Tibial artery (tissue), 4 donors: ENCODE results near the gene CELSR3.

ENCODE experiments used
- DNase-seq, 2 donors: peaks; one replicate each; pipeline ENCODE4 v3.0.0-alpha.2; 2019
- H3K27ac ChIP-seq, 2 donors: fragments of 200-600 bp; sonication (generic) in 1 of 2; 1 replicate in 1 of 2; 2 replicates in 1 of 2; pipeline ENCODE4 v1.5.1; 2018 to 2019; ENCODE audit warnings: mild to moderate bottlenecking in 1 of 2
- H3K27me3 ChIP-seq, 2 donors: fragments of 200-600 bp; sonication (generic) in 1 of 2; one replicate each; pipeline versions ENCODE4 v1.5.1 to v1.6.0; 2016 to 2019
- H3K36me3 ChIP-seq, 3 donors: fragments of 200-600 bp; sonication (generic) in 2 of 3; one replicate each; pipeline ENCODE4 v1.5.1; 2016 to 2019; ENCODE audit warnings: mild to moderate bottlenecking in 2 of 3
- H3K4me1 ChIP-seq, 4 donors: fragments of 200-600 bp; sonication (generic) in 2 of 4; 1 replicate in 3 of 4; 2 replicates in 1 of 4; pipeline ENCODE4 v1.5.1; 2016 to 2019
- H3K4me3 ChIP-seq, 2 donors: fragments of 200-600 bp; sonication (generic) in 1 of 2; 1 replicate in 1 of 2; 2 replicates in 1 of 2; pipeline ENCODE4 v1.5.1; 2018 to 2019; ENCODE audit warnings: mild to moderate bottlenecking in 2 of 2
- H3K9me3 ChIP-seq, 3 donors: fragments of 200-600 bp; sonication (generic) in 1 of 3; one replicate each; pipeline ENCODE4 v1.5.1; 2016 to 2019
- intact Hi-C: fragments of 100-400 bp; cut with DNase I; formaldehyde crosslinking; loops from one replicate; pipeline ENCODE4 v1.15.0; 2023; ENCODE audit warnings: low total_unique reads
- TF ChIP-seq, protein P1 (sequence below), 2 experiments: fragments of 200-600 bp in 1 of 2; fragments of 450-650 bp in 1 of 2; IDR thresholded peaks; one replicate each; pipeline ENCODE4 v1.5.1; 2017 to 2019; ENCODE audit warnings: antibody characterized with exemption in 2 of 2, mild to moderate bottlenecking in 1 of 2, moderate library complexity in 1 of 2

Gene CELSR3

DNA sequence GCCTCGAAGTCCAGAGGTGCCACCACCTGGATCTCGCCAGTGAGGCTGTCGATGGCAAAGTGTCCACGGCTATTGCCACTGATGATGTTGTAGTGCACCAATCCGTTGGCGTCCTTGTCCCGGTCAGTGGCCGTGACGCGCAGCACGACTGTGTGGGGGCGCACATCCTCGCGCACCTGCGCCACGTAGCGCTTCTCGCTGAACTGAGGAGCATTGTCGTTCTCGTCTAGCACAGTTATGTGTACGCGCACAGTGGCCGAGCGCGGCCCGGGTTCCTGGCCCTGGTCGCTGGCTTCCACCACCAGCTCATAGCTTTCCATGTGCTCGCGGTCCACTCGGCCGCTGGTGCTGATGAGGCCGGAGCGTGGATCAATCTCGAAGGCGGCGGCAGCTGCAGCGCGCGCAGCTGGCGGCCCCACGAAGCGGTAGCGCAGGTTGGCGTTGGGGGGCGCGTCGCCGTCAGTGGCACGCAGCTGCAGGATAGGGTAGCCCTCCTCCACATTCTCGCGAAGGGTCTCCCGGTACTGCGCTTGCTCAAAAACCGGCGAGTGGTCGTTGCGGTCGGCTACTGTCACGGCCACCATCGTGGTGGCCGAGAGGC is 1.8 kb downstream of the CELSR3 start:
- TF ChIP-seq, protein P1, sequence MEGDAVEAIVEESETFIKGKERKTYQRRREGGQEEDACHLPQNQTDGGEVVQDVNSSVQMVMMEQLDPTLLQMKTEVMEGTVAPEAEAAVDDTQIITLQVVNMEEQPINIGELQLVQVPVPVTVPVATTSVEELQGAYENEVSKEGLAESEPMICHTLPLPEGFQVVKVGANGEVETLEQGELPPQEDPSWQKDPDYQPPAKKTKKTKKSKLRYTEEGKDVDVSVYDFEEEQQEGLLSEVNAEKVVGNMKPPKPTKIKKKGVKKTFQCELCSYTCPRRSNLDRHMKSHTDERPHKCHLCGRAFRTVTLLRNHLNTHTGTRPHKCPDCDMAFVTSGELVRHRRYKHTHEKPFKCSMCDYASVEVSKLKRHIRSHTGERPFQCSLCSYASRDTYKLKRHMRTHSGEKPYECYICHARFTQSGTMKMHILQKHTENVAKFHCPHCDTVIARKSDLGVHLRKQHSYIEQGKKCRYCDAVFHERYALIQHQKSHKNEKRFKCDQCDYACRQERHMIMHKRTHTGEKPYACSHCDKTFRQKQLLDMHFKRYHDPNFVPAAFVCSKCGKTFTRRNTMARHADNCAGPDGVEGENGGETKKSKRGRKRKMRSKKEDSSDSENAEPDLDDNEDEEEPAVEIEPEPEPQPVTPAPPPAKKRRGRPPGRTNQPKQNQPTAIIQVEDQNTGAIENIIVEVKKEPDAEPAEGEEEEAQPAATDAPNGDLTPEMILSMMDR (IDR thresholded peaks at IDR 0.05): no peak
- no peaks in the 10 kb centered on the region for H3K36me3 ChIP-seq
- DNase-seq: no peak
- no peak overlapping the region for H3K27ac ChIP-seq
- no peaks in the 10 kb centered on the region for H3K9me3 ChIP-seq
- H3K4me1 ChIP-seq: peaks cover 0 to 44% (median 27%) of the 10 kb centered on the region in 4 donors
- H3K4me3 ChIP-seq: no peak overlapping the region
- intact Hi-C loops: no loop called here
- peaks cover 0 to 13% of the 10 kb centered on the region in 2 donors for H3K27me3 ChIP-seq

DNA sequence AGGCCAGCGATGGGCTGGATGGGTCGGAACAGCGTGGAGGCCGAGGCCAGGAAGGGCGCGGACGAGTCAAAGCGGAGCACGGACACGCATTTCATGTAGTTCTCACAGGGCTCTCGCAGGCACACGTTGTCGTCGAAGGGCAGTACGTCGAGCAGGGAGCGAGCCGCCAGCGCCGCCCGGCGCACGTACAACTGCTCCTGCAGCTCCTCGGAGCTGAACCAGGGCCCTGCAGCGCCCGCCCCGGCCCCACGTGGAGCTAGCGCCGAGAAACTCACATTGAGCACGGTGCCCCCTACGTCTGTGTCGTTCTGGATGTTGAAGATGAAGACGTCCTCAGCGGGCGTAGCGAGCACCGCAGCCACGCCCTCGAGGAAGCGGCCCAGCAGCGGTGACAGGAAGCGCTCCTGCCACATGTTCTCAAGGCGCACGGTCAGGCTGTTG is 5.8 kb downstream of the CELSR3 start:
- intact Hi-C loops: no loop called here
- TF ChIP-seq, protein P1 (IDR thresholded peaks at IDR 0.05): no peak
- Histone ChIP-seq H3K27me3 (peaks cover 0 to under 1% of the 10 kb centered on the region in 2 donors), H3K36me3 (no peaks in the 10 kb centered on the region), H3K4me3 (peak overlapping the region; percentile 55 to 79), H3K9me3 (no peaks in the 10 kb centered on the region), H3K4me1 (peaks cover 0 to 27% (median 21%) of the 10 kb centered on the region in 4 donors), H3K27ac (peak overlapping the region; percentile 79 to 86)
- no peak for DNase-seq

DNA sequence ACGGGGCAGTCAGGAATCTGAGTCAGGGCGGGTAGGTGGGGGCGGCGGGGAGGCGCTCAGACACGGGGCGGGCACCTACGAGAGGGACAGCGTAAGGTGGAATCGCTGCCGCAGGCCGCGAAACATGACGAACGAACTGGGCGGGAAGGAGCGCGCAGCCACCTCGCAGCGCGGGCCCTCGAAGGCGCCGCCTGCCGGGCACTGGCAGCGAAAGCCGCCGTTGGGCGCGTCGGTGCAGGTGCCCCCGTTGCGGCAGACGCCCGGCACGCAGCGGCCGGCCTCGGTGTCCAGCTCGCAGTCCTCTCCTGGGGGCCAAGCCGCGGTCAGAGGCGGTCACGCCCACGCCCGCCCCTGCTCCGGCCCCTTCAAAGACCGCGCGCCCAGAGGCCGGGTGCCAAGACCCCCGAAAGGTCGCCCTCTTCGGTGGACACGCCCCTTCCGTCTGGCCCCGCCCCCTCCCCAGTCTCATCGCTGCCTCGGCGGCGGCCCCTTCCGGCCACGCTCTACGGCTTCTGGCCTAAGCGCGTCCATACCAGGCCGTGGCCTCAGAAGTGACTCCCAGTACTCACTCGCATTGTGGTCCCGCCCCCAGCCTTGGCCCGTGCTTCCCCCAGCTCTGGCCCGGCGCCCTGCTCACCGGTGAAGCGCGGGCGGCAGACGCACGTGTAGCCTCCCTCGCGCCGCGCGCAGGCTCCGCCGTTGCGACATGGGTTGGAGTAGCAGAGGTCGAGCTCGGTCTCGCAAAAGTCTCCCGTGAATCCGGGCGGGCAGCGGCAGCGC is 6.4 kb downstream of the CELSR3 start:
- Histone ChIP-seq H3K27ac (peak overlapping the region; percentile 79 to 86), H3K27me3 (no peaks in the 10 kb centered on the region)

DNA sequence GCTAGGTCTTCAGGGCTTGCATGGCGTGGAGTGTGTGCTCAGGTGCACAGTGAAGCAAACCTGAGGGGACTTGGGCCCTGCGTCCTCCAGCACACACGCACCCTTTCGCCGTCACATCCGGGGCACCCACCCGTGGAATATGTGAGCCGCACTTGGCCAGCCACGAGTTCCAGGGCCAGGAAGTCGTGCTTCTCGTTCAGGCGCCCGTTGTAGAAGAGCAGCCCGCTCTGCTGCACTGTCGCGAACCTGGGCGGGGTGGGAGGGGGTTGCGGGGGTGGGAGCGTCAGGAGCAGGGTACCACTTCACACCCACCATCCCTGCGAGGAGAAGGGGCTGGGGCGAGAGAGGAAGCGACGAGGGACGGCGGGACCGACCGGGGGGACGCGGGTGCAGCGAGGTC is 7.1 kb downstream of the CELSR3 start:
- Histone ChIP-seq H3K36me3 (no peaks in the 10 kb centered on the region), H3K27me3 (no peaks in the 10 kb centered on the region), H3K27ac (peak overlapping the region; percentile 79 to 86), H3K4me3 (peak overlapping the region; percentile 55 to 79), H3K9me3 (no peaks in the 10 kb centered on the region), H3K4me1 (peaks cover 0 to 19% (median 14%) of the 10 kb centered on the region in 4 donors)
- TF ChIP-seq, protein P1 (IDR thresholded peaks at IDR 0.05): no peak
- intact Hi-C loops: no loop called here
- no peak for DNase-seq

More for the DNA sequence above, 6.4 kb downstream of the CELSR3 start:
- peak; percentile 68 to 92 for DNase-seq
- peaks cover 0 to 21% (median 16%) of the 10 kb centered on the region in 4 donors for H3K4me1 ChIP-seq
- no peaks in the 10 kb centered on the region for H3K9me3 ChIP-seq
- H3K4me3 ChIP-seq: peak overlapping the region; percentile 55 to 79
- TF ChIP-seq, protein P1 (IDR thresholded peaks at IDR 0.05): peak; percentile 76 to 78
- no peaks in the 10 kb centered on the region for H3K36me3 ChIP-seq
- intact Hi-C loops: no loop called here

DNA sequence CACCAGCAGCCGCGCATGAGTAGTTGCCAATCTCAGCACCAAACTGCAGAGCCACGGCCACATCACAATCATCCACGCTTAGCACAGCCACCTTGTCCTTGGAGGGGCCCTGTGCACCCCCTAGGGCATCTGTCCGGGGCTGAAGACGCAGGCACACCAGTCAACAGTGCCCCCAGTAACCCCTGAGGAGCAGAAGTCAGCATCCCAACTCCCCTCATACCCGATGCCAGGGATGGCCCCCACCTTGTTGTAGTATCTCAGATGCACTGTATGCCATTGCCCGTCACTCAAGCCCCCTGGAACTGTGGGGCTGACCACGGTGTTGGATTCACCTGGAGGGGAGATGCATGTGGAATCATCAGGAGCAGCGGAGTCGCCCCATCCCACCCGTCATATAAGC is 7.6 kb downstream of the CELSR3 start:
- Histone ChIP-seq H3K4me1 (peaks cover 0 to 19% (median 14%) of the 10 kb centered on the region in 4 donors), H3K36me3 (no peaks in the 10 kb centered on the region), H3K9me3 (no peaks in the 10 kb centered on the region), H3K27ac (peak overlapping the region in 1 of 2 donors; percentile 79), H3K27me3 (no peaks in the 10 kb centered on the region), H3K4me3 (no peak overlapping the region)
- intact Hi-C loops: no loop called here
- TF ChIP-seq, protein P1 (IDR thresholded peaks at IDR 0.05): no peak
- DNase-seq: no peak
